Stromal cell of bone marrow (primary cell): ENCODE results near the gene GPC3.

Experiments used
- DNase-seq: peaks from one replicate; pipeline ENCODE4 v3.0.0-alpha.2; 2012; ENCODE audit warnings: low read depth

The GPC3 gene

GRCh38 chrX:133681897-133682296 lies 303.5 kb downstream of the GPC3 start:
- DNase-seq, result no peak

DNA sequence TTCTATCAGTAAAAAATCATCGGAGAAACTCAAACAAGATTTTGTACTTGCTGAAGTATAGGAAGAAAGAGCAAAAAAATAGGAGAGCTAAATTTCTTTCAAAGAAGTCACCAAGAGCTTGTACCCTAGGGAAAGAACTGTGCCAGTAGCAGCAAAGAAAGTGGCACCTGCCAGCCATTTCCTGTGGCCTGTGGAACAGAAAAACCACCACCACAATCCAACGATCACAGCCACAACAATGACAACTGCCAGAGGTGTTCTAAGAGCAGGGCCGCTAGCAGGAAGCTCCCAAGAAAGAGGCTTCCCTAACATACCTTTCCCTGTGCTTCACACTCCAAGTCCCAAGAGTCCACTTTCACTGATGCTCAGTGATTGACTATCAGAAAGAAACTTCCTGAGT lies 304.0 kb downstream of the GPC3 start:
- DNase-seq, result no peak

DNA sequence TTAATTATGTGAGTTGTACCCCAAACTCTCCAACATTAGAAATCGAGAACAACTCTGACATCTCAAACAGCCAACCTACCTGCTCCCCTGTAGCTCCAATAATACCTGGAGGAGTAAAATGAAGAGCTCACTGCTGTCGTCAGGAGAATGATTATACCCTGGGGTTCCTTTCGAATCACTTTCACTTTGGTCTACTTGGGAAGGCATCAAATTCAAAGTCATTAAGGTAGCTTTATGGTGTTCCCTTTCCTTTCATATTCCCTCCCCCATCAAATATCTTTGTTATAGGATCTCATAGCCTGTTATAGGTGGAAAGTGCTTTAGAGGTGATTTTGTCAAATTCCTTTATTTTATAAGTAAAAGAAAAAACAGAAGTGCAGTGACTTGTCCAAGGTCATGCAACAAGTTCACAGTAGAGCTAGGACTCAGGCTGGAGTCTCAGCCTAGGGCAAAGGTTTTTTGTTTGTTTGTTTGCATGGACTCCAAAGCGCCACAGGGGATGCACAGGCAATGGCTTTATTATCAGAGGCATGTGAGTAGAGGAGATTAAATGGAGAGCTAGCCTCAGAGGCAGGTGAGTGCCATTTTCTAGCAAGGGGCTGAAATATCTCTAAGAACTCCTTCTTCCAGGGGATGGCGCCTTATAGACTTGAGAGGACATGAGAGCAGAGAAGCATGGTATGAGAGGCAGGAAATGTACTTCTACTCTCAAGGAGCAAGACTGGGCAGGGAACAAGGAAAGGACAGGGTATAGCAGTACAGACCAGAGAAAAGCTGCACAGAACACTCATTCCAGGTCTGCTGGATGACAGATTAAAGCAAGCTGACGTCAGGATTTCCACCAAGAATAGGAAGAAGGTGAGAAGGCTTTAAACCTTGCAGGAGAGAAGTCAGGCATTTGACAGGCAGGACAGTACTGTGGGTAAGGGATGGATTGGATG lies 308.0 kb downstream of the GPC3 start:
- no peak for DNase-seq

DNA sequence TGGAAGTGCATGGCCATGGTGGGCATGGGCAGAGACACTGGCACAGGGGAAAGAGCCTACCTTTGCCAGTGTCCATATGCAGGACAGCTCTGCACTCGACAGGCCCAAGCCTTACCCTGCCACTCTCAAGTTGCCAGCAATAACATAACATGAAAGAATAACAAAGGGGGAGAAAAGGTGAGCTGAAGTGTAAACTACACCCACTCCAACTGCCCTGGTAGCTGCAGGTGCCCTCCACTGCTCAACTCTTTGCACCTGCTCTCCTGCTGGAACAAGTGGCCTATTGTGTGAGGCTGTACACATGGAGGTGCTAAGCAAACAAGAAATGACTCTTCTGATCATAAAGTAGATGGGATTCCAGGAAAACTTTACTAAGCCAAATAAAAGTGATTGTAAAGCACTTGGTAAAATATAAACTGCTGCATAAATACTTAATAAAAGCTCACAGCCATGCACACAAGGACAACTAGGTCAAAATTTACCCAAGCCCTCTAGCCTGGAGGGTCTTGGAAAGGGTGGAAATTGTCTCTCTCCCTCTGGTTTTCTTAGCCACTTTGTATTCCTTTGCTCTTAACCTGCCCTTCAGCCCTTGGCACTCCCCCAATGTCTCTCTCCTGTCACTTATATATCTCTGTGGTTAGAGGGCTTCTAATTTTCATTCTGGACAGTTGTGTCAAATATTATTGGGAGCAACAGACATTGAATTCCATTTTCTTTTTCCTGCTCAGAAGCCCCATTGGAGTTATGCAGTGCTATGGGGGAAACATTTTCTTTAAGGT lies 308.9 kb downstream of the GPC3 start:
- no peak for DNase-seq

- DNase-seq, result no peak
Observed at GRCh38 chrX:133674726-133675470, 310.5 kb downstream of the GPC3 start.

GRCh38 chrX:133670383-133670782 lies 315.0 kb downstream of the GPC3 start:
- DNase-seq, result peak; percentile 18

DNA sequence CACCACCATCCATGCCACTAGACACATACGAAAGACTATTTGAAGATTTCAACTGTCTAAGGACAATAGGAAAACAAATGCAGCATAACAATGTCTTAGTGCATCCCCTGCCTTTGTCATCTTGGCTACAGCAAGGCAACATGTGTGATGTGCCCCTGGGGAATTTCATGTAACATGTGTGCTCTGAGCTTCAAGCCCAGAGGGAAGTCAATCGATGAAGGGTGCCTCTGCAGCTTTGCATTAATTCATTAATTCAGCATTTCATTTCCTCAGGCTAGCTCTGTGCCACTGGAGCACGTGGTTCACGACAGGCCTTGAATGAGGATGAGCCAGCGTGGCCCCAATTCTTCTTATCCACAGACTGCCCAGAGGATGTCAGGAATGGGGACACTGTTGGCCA lies 316.2 kb downstream of the GPC3 start:
- no peak for DNase-seq

DNA sequence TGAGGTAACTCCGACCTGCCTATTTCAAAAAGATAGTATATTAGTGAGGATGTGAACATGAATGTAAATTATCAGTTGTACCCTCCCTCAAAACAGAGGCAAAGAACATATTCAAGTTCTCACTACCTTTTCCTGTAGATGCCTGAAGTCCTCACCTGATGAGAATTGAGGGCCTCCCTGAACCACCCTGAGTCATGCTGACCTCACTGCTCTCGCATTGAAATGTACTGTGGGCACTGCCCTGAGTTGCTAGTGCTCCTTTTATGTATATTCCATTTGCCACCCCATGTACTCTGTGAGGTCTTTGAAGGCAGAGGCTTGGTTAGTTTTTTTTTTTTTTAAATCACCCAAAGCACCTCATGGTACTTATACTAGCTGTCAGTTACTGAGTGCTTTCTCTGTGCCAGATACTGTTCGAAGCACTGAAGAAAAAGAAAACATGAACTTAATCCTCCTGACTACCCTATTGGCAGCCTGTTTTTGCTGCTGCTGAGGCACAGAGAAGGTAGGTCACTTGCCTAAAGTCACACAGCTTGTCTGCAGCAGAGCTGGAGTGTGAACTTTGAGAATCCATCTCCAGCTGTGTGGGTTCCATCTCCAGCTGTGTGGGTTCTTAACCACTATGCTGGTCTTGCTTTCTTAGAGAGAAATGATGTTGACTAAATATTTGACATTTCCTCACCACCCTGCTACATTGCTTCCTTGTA lies 317.0 kb downstream of the GPC3 start:
- no peak for DNase-seq

GRCh38 chrX:133666256-133666655 lies 319.1 kb downstream of the GPC3 start:
- DNase-seq, result peak; percentile 5

- peak; percentile 45 for DNase-seq
Observed at GRCh38 chrX:133661962-133662839, 323.2 kb downstream of the GPC3 start.

GRCh38 chrX:133660281-133660680 lies 325.1 kb downstream of the GPC3 start:
- DNase-seq, result peak; percentile 57

GRCh38 chrX:133658293-133658911 lies 327.0 kb downstream of the GPC3 start:
- no peak for DNase-seq

DNA sequence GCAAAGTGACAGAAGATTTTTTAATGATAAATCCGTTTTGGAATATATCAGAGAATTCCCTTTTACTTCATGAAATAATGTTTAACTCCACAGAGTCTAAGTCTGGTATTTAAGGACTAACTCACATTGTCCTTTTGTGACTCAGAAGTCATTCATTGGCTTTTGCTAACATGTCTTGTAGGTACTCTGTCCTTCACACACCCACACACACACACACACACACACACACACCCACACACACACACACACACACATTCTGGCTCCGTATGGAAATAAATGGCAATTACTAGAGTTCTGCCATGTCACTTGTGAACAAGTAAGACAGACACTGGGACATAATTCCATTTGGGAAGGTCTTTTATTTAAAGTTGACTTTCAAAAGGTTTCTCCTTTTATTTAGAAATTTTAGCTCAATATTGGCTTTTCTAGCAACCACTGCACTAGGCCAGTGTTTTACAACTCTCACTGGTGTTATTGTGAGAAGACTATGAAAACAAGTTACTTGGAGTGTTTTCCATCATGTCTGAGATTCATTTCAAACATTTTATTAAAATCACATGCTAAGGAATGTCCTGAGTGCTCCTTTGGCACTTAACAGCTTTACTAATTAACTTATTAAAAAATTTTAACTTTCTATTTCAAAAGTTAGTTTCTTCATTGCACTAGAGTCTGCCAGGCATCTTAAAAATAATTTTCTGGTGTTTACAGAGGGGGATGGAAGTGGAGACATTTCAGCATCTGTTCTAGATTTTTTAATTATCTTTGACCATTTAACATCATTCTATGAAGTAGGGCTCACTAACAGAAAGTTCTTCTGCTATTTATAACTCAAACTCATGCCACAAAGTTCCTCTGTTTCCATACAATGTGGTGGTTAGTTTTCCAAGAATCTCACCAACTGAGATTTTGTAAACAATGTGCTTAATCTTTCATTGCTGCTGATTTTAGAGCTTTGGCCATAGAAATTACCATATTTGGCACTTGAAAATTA lies 329.8 kb downstream of the GPC3 start:
- no peak for DNase-seq

- DNase-seq, result no peak
Observed at GRCh38 chrX:133654811-133655210, 330.6 kb downstream of the GPC3 start.

DNA sequence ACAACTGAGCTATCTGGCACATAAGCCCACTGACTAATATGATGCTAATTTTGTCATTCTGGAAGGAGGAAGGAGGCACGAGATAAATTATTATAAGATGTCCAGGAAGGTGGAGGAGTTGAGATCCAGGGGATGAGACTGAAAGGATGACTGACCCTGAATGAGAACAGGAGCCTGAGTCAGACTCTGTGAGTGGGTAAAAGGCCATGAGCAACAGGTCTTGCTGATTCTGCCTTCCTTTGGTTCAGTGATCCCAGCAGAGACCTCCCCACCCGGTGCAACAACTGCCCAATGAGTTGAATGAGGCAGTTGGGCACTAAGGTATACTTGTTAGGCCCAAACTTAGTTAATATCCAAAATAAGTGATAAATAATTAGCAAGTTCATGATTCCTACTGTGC lies 332.0 kb downstream of the GPC3 start:
- no peak for DNase-seq

- DNase-seq, result no peak
Observed at GRCh38 chrX:133652185-133652584, 333.2 kb downstream of the GPC3 start.

GRCh38 chrX:133650239-133650638 lies 335.2 kb downstream of the GPC3 start:
- DNase-seq, result no peak

DNA sequence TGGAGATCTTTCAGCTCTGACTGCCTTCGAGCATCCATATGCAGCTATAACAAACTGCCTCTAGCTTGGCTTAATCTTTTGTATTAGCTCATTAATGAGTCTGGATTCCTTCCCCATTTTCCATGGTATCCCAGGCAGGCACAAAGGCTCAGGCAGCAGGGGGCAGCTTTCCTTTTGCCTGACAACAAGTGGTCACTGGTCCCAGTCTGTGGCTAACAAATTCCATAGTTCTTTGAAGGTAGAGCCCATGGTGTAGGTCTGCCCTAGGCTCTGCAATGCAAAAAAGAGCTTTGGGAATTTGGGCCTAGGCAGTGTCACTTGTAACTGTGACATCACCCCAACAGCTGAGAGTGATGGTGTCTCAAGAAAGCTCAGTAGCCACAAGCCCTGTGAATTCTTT lies 335.7 kb downstream of the GPC3 start:
- no peak for DNase-seq

DNA sequence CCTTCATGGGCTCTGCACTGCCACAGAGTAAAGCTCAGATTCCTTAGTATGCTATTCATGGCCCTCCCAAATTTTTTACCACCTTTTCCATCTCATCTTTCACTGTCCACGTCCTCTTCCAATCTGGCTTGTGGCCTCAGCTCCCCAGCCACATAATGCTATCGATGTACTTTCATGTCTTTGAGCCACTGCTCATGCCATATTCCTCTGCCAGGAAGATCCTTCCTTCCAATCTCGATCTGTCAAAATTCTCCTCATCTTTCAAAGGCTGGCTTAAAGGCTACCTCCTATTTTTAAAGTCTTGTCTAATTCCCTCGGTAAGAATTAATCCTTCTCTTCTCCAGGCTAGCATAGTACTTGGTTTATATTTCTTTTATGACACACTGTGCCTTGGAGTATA lies 336.8 kb downstream of the GPC3 start:
- DNase-seq, result no peak
